Endothelial cell of umbilical vein (primary cell): ENCODE results near the gene MOB3A. TPM values are rescaled to one million over a fixed set of nuclear protein-coding genes. Genes with fewer than 3 reads are reported as not detected.

ENCODE experiments used
- BruUV-seq: library from RNA; stranded (reverse); fragments of 400-500 nt; replicated peaks from 2 replicates; lab custom pipeline; 2021; lab: Mats Ljungman, UMichigan
- CTCF ChIA-PET: fragments of 300-600, 350-600 bp; sonication (Branson Sonifier 250); formaldehyde crosslinking; loops from one replicate; lab custom pipeline; 2021; ENCODE audit warnings: antibody characterized with exemption, inconsistent platforms; lab: Charles Lee
- POLR2A ChIA-PET: fragments of 300-600, 350-600 bp; sonication (Branson Sonifier 250); formaldehyde crosslinking; loops from one replicate; lab custom pipeline; 2021; ENCODE audit warnings: antibody characterized with exemption, inconsistent platforms; lab: Charles Lee
- DNase-seq: peaks from one replicate; pipeline ENCODE4 v3.0.0-alpha.2; 2011; ENCODE audit warnings: low read depth, low spot score
- FAIRE-seq: peaks from 2 replicates; lab custom pipeline; 2011; peaks lifted over from hg19 to GRCh38; lab: Jason Lieb, UNC
- H2AFZ ChIP-seq: 2 replicates; pipeline ENCODE4 v1.6.0; 2012; ENCODE audit warnings: low read depth, low read length, control low read depth, inconsistent platforms
- H3K27ac ChIP-seq: 2 replicates; pipeline ENCODE4 v1.5.1; 2011; ENCODE audit warnings: low read depth, mild to moderate bottlenecking, control low read depth, low read length, moderate library complexity; ENCODE audit not compliant: insufficient read depth
- H3K27me3 ChIP-seq, 2 experiments: 2 replicates each; pipeline versions ENCODE4 v1.6.0 to v1.6.1; 2011; ENCODE audit warnings: low read length in 2 of 2, mixed read lengths in 1 of 2; ENCODE audit not compliant: control insufficient read depth in 2 of 2, insufficient read depth in 2 of 2
- H3K36me3 ChIP-seq, 2 experiments: 2 replicates in 1 of 2; 3 replicates in 1 of 2; pipeline ENCODE4 v1.5.1; 2011; ENCODE audit warnings: low read length in 2 of 2, mild to moderate bottlenecking in 1 of 2, moderate library complexity in 1 of 2; ENCODE audit not compliant: control insufficient read depth in 2 of 2, insufficient read depth in 2 of 2; ENCODE audit errors: extremely low read depth in 1 of 2
- H3K4me1 ChIP-seq: 3 replicates; pipeline ENCODE4 v1.5.1; 2011; ENCODE audit warnings: mild to moderate bottlenecking, low read length; ENCODE audit not compliant: control insufficient read depth, insufficient read depth; ENCODE audit errors: extremely low read depth
- H3K4me2 ChIP-seq: 2 replicates; pipeline ENCODE4 v1.6.1; 2011; ENCODE audit warnings: low read length, control low read depth, mixed read lengths; ENCODE audit not compliant: insufficient read depth
- H3K4me3 ChIP-seq, 3 experiments: fragments of 200-600 bp in 1 of 3; sonication (generic), shearing (Covaris generic) in 1 of 3; replicated peaks in 1 of 3; 2 replicates each; pipeline ENCODE4 v1.5.1; 2011 to 2016; ENCODE audit warnings: control low read depth in 3 of 3, low read length in 3 of 3, mild to moderate bottlenecking in 2 of 3, inconsistent platforms in 1 of 3, low read depth in 1 of 3, moderate library complexity in 1 of 3; ENCODE audit not compliant: insufficient read depth in 1 of 3
- H3K79me2 ChIP-seq: 2 replicates; pipeline ENCODE4 v1.6.0; 2012; ENCODE audit warnings: low read length, inconsistent platforms; ENCODE audit not compliant: control insufficient read depth, insufficient read depth
- H3K9ac ChIP-seq: replicated peaks from 2 replicates; pipeline ENCODE3; 2011; ENCODE audit warnings: low read length, control low read depth; ENCODE audit not compliant: insufficient read depth; ENCODE audit errors: extremely low read depth
- H3K9me1 ChIP-seq: replicated peaks from 3 replicates; pipeline ENCODE4 v1.6.0; 2011; ENCODE audit warnings: mild to moderate bottlenecking, low read length; ENCODE audit not compliant: control insufficient read depth, insufficient read depth; ENCODE audit errors: extremely low read depth
- H3K9me3 ChIP-seq: replicated peaks from 2 replicates; pipeline ENCODE4 v1.5.1; 2012; ENCODE audit warnings: low read length, inconsistent platforms; ENCODE audit not compliant: control insufficient read depth, insufficient read depth
- H4K20me1 ChIP-seq: replicated peaks from 2 replicates; pipeline ENCODE3; 2011; ENCODE audit warnings: mild to moderate bottlenecking, low read length; ENCODE audit not compliant: control insufficient read depth, insufficient read depth; ENCODE audit errors: extremely low read depth
- CTCF ChIP-seq, 2 donors: IDR thresholded peaks; 1 replicate in 1 of 2; 2 replicates in 1 of 2; pipeline ENCODE4 v1.5.1; 2011; ENCODE audit warnings: low read length in 2 of 2, mild to moderate bottlenecking in 2 of 2, moderate library complexity in 2 of 2, control low read depth in 1 of 2, inconsistent platforms in 1 of 2, low read depth in 1 of 2; ENCODE audit not compliant: insufficient read depth in 1 of 2; ENCODE audit errors: extremely low read depth in 1 of 2
- EZH2 ChIP-seq: IDR thresholded peaks from 2 replicates; pipeline ENCODE4 v1.6.1; 2012; ENCODE audit warnings: borderline replicate concordance, low read depth, mild to moderate bottlenecking, moderate library complexity, low read length, inconsistent platforms; ENCODE audit not compliant: severe bottlenecking
- JUN ChIP-seq: IDR thresholded peaks from 2 replicates; pipeline ENCODE4 v1.6.1; 2011; ENCODE audit warnings: borderline replicate concordance, low read depth; ENCODE audit not compliant: insufficient read length, insufficient read depth
- MAX ChIP-seq: IDR thresholded peaks from 2 replicates; pipeline ENCODE4 v1.6.1; 2011; ENCODE audit not compliant: insufficient read depth, insufficient read length
- MYC ChIP-seq: IDR thresholded peaks from one replicate; pipeline ENCODE4 v1.6.1; 2011; ENCODE audit warnings: mild to moderate bottlenecking, low read depth, low read length
- POLR2A ChIP-seq: IDR thresholded peaks from 2 replicates; pipeline ENCODE4 v1.6.1; 2012; ENCODE audit warnings: low read depth, mild to moderate bottlenecking, control low read depth, low read length
- dilution Hi-C: fragments of 300-500 bp; cut with MboI; formaldehyde crosslinking; loops from one replicate; pipeline ENCODE4 v1.15.0; 2019; ENCODE audit warnings: low sequenced_read_pairs; ENCODE audit not compliant: extremely low pct_ligation_motif_present
- intact Hi-C: fragments of 100-400 bp; cut with micrococcal nuclease; formaldehyde crosslinking; loops from one replicate; pipeline ENCODE4 v1.10.0; 2022
- polyA plus RNA-seq, 4 experiments: library from polyadenylated mRNA; depleted of rRNA in 3 of 4; stranded (reverse) in 3 of 4; unstranded in 1 of 4; fragments of >200 nt; gene quantifications; 2 replicates each; pipeline versions ENCODE4 v1.2.1 to v1.2.3, GENCODE V29; 2011 to 2012; ENCODE audit warnings: missing spikeins in 1 of 4
- total RNA-seq: library from RNA; stranded (reverse); gene quantifications from 2 replicates; pipeline ENCODE4 v1.2.3, GENCODE V29; 2021

MOB3A gene
- total and polyA plus RNA-seq, 2 donors (not counting 3 experiments of a cell fraction or from before 2014, with no cell fraction given): 46.5 to 59.7 TPM

- no peak overlapping the region for H3K9ac ChIP-seq
- H3K79me2 ChIP-seq: peaks cover 9% of the 10 kb centered on the region
- intact Hi-C loops (no loop called here), dilution Hi-C loops (no loop called here)
- ChIA-PET CTCF (interaction anchor here (0.7 to 3.2 kb wide), 2 partner anchors 8 to 15 kb away, joined by 3 to 17 read pairs; no protein-coding TSS in a partner anchor), POLR2A (no interaction called here)
- H3K27ac ChIP-seq: no peak overlapping the region
- DNase-seq (no peak), FAIRE-seq (no peak)
- no peak overlapping the region for H2AFZ ChIP-seq
- no peaks in the 10 kb centered on the region for H3K36me3 ChIP-seq
- no peaks in the 10 kb centered on the region for H3K9me3 ChIP-seq
- no peaks in the 10 kb centered on the region for H3K9me1 ChIP-seq
- no TSS peak for BruUV-seq
- H3K4me2 ChIP-seq: no peak overlapping the region
- no peaks in the 10 kb centered on the region for H3K27me3 ChIP-seq
- TF ChIP-seq EZH2 (no peak), CTCF (IDR thresholded peaks at IDR 0.05; ENCODE audit: extremely low read depth in 1 of 2, insufficient read depth in 1 of 2, low read depth in 1 of 2, low read length in 2 of 2) (no peak), JUN (no peak)
- no peak overlapping the region for H3K4me3 ChIP-seq
- no peaks in the 10 kb centered on the region for H4K20me1 ChIP-seq
- H3K4me1 ChIP-seq: peaks cover 17% of the 10 kb centered on the region
Measured at GRCh38 chr19:2054763-2055162, 41.4 kb downstream of the MOB3A start.

- TF ChIP-seq EZH2: no peak
- TF ChIP-seq JUN: no peak
- TF ChIP-seq CTCF (IDR thresholded peaks at IDR 0.05; ENCODE audit: extremely low read depth in 1 of 2, insufficient read depth in 1 of 2, low read depth in 1 of 2, low read length in 2 of 2): no peak
- no peak for TF ChIP-seq MYC
- TF ChIP-seq MAX: no peak
- no peak for TF ChIP-seq POLR2A
- intact Hi-C loops: no loop called here
- Histone ChIP-seq H3K79me2 (peaks cover 19% of the 10 kb centered on the region), H4K20me1 (no peaks in the 10 kb centered on the region), H3K9me1 (no peaks in the 10 kb centered on the region), H3K4me1 (peaks cover 17% of the 10 kb centered on the region), H3K36me3 (no peaks in the 10 kb centered on the region), H3K4me3 (no peak overlapping the region), H3K27ac (no peak overlapping the region), H2AFZ (peak overlapping the region; percentile 32), H3K9me3 (no peaks in the 10 kb centered on the region), H3K9ac (no peak overlapping the region), H3K4me2 (no peak overlapping the region), H3K27me3 (no peaks in the 10 kb centered on the region)
- dilution Hi-C loops: no loop called here
- POLR2A ChIA-PET: no interaction called here
- CTCF ChIA-PET: interaction anchor here (1.0 to 3.2 kb wide), 3 partner anchors 12 to 25 kb away, joined by 5 to 17 read pairs (median 5); no protein-coding TSS in a partner anchor
- FAIRE-seq: peak; percentile 62
- DNase-seq: peak; percentile 69
- BruUV-seq: no TSS peak
Measured at GRCh38 chr19:2053601-2054389, 42.3 kb downstream of the MOB3A start.
